Vagina (tissue), 2 donors: ENCODE data around the gene MGAT5.

Experiments used
- POLR2A ChIP-seq, 2 donors: fragments of 450-650 bp; IDR thresholded peaks; one replicate each; pipeline ENCODE4 v1.6.1; 2017; ENCODE audit warnings: antibody characterized with exemption in 2 of 2, mild to moderate bottlenecking in 2 of 2, moderate library complexity in 2 of 2
- POLR2AphosphoS5 ChIP-seq, 2 donors: sonication (generic); formaldehyde crosslinking; IDR thresholded peaks; one replicate each; pipeline ENCODE4 v1.9.0; 2017; ENCODE audit warnings: antibody characterized with exemption in 2 of 2, mild to moderate bottlenecking in 2 of 2, low read depth in 1 of 2; ENCODE audit not compliant: insufficient read depth in 1 of 2
- TF ChIP-seq, protein P1 (sequence below), 3 experiments: fragments of 450-650 bp in 2 of 3; fragments of 200-600 bp in 1 of 3; sonication (generic) in 1 of 3; IDR thresholded peaks; one replicate each; pipeline ENCODE4 v1.5.1; 2017 to 2019; ENCODE audit warnings: antibody characterized with exemption in 3 of 3, mild to moderate bottlenecking in 2 of 3, moderate library complexity in 2 of 3

DNA sequence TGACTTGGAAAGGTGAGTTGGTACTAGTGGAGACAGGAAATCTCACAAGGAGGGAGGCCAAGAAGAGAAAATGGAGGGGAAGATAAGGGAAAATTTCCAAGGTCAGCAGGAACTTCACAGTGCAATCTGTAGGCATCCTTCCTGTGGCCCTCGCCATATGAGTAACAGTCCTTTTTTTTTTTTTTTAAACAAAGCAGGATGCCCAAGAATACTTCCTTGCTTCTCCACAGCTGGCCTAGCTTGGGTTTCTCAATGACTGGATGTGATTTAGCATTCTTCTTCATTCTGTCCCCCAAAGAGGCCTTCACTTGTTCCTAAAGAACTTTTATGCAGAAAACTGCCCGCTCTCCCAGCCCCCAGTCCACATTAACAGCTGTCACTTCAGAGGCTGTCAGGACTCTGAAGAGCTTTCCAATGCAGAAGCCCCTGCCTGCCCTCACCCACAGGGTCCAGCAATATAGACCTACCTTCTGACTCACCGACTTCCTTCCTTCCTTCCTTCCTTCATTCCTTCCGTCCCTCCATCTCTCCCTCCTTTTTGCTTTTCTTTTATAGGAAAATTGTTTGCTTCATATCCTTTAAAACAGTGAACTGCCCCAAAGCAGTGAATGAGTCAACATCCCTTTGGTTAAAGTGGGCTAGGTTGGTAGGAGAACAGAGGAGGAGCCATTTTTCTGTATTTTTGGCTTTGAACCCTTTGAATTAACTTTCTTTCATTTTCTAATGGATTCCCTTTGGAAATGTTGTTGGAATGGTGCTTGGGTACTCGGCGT lies 172.0 kb downstream of the MGAT5 start:
- TF ChIP-seq, protein P1, sequence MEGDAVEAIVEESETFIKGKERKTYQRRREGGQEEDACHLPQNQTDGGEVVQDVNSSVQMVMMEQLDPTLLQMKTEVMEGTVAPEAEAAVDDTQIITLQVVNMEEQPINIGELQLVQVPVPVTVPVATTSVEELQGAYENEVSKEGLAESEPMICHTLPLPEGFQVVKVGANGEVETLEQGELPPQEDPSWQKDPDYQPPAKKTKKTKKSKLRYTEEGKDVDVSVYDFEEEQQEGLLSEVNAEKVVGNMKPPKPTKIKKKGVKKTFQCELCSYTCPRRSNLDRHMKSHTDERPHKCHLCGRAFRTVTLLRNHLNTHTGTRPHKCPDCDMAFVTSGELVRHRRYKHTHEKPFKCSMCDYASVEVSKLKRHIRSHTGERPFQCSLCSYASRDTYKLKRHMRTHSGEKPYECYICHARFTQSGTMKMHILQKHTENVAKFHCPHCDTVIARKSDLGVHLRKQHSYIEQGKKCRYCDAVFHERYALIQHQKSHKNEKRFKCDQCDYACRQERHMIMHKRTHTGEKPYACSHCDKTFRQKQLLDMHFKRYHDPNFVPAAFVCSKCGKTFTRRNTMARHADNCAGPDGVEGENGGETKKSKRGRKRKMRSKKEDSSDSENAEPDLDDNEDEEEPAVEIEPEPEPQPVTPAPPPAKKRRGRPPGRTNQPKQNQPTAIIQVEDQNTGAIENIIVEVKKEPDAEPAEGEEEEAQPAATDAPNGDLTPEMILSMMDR (IDR thresholded peaks at IDR 0.05) = no peak
- TF ChIP-seq POLR2A (IDR thresholded peaks at IDR 0.05) = no peak
- TF ChIP-seq POLR2AphosphoS5 (IDR thresholded peaks at IDR 0.05; ENCODE audit: insufficient read depth in 1 of 2, low read depth in 1 of 2) = no peak
